H1 (cell line): ENCODE results near the gene SDR39U1. TPM values are rescaled to one million over a fixed set of nuclear protein-coding genes. Genes with fewer than 3 reads are reported as not detected.

Experiments
- CTCF ChIA-PET: fragments of 300-600 bp; sonication (Branson Sonifier 250); formaldehyde crosslinking; loops from one replicate; lab custom pipeline; 2021; ENCODE audit not compliant: partially characterized antibody; lab: Charles Lee
- POLR2A ChIA-PET: fragments of 300-600 bp; sonication (Branson Sonifier 250); formaldehyde crosslinking; loops from one replicate; lab custom pipeline; 2021; ENCODE audit warnings: inconsistent platforms; ENCODE audit not compliant: partially characterized antibody; lab: Charles Lee
- DNase-seq, 2 experiments: peaks; one replicate each; pipeline versions ENCODE4 v3.0.0 to v3.0.0-alpha.2; 2010 to 2022; ENCODE audit warnings: low spot score in 2 of 2, low read depth in 1 of 2, mixed read lengths in 1 of 2
- FAIRE-seq: peaks from 2 replicates; lab custom pipeline; 2011; peaks lifted over from hg19 to GRCh38; lab: Jason Lieb, UNC
- H2AFZ ChIP-seq: 2 replicates; pipeline ENCODE4 v1.8.1; 2012; ENCODE audit warnings: low read length, inconsistent platforms
- H2AK5ac ChIP-seq: 2 replicates; pipeline ENCODE4 v1.6.1; 2013; ENCODE audit warnings: low read depth, low read length
- H2BK120ac ChIP-seq: replicated peaks from 2 replicates; pipeline ENCODE3; 2013; ENCODE audit warnings: low read depth, low read length, inconsistent platforms
- H2BK12ac ChIP-seq: 2 replicates; pipeline ENCODE4 v1.6.1; 2013; ENCODE audit warnings: low read depth, low read length
- H2BK15ac ChIP-seq: 2 replicates; pipeline ENCODE4 v1.6.1; 2013; ENCODE audit warnings: low read length
- H2BK20ac ChIP-seq: 2 replicates; pipeline ENCODE4 v1.6.1; 2013; ENCODE audit warnings: low read length
- H2BK5ac ChIP-seq: 2 replicates; pipeline ENCODE4 v1.6.1; 2013; ENCODE audit warnings: low read depth, low read length
- H3K14ac ChIP-seq: 2 replicates; pipeline ENCODE4 v1.6.1; 2013; ENCODE audit warnings: inconsistent platforms; ENCODE audit not compliant: insufficient read length
- H3K18ac ChIP-seq: 2 replicates; pipeline ENCODE4 v1.6.1; 2013; ENCODE audit warnings: low read length; ENCODE audit errors: extremely low read depth
- H3K23ac ChIP-seq: 2 replicates; pipeline ENCODE4 v1.6.1; 2013; ENCODE audit warnings: inconsistent platforms; ENCODE audit not compliant: insufficient read length
- H3K23me2 ChIP-seq: 2 replicates; pipeline ENCODE4 v1.6.1; 2013; ENCODE audit warnings: low read depth, low read length
- H3K27ac ChIP-seq: 2 replicates; pipeline ENCODE4 v1.6.1; 2011; ENCODE audit warnings: low read depth, low read length, inconsistent platforms
- H3K27me3 ChIP-seq, 4 experiments: replicated peaks in 1 of 4; 1 replicate in 1 of 4; 2 replicates in 3 of 4; pipeline versions ENCODE4 v1.6.1 to v1.8.1; 2011 to 2013; ENCODE audit warnings: low read length in 3 of 4, mild to moderate bottlenecking in 3 of 4, inconsistent platforms in 2 of 4, mixed read lengths in 2 of 4, moderate library complexity in 1 of 4; ENCODE audit not compliant: control insufficient read depth in 3 of 4, insufficient read depth in 3 of 4; ENCODE audit errors: extremely low read depth in 1 of 4
- H3K36me3 ChIP-seq, 4 experiments: 2 replicates each; pipeline versions ENCODE4 v1.6.1 to v1.8.1; 2011 to 2013; ENCODE audit warnings: mild to moderate bottlenecking in 4 of 4, low read length in 3 of 4, moderate library complexity in 2 of 4, control low read depth in 1 of 4, inconsistent platforms in 1 of 4; ENCODE audit not compliant: insufficient read depth in 4 of 4, control insufficient read depth in 2 of 4
- H3K4ac ChIP-seq: replicated peaks from 2 replicates; pipeline ENCODE3; 2013; ENCODE audit warnings: low read length, low read depth, mixed read lengths, inconsistent platforms; ENCODE audit not compliant: insufficient read length
- H3K4me1 ChIP-seq, 4 experiments: replicated peaks in 1 of 4; 1 replicate in 1 of 4; 2 replicates in 3 of 4; pipeline versions ENCODE4 v1.6.1 to v1.8.1; 2011 to 2013; ENCODE audit warnings: low read length in 3 of 4, inconsistent platforms in 2 of 4, mixed read lengths in 1 of 4; ENCODE audit not compliant: insufficient read depth in 4 of 4, control insufficient read depth in 3 of 4
- H3K4me2 ChIP-seq, 2 experiments: 2 replicates each; pipeline versions ENCODE4 v1.6.1 to v1.8.1; 2011 to 2013; ENCODE audit warnings: low read depth in 2 of 2, low read length in 2 of 2, control low read depth in 1 of 2, inconsistent platforms in 1 of 2, mild to moderate bottlenecking in 1 of 2; ENCODE audit not compliant: insufficient read depth in 1 of 2
- H3K4me3 ChIP-seq, 4 experiments: fragments of 200-600, 300-600 bp in 1 of 4; sonication (generic), shearing (Covaris generic), sonication (Bioruptor Twin) in 1 of 4; 2 replicates each; pipeline versions ENCODE4 v1.5.1 to v1.8.1; 2011 to 2016; ENCODE audit warnings: low read length in 4 of 4, low read depth in 3 of 4, control low read depth in 2 of 4, inconsistent platforms in 2 of 4, mild to moderate bottlenecking in 2 of 4, mixed read lengths in 1 of 4, moderate library complexity in 1 of 4; ENCODE audit not compliant: insufficient read depth in 2 of 4; ENCODE audit errors: extremely low read depth in 1 of 4
- H3K56ac ChIP-seq: replicated peaks from 2 replicates; pipeline ENCODE3; 2013; ENCODE audit warnings: low read depth, mild to moderate bottlenecking, mixed read lengths, low read length, inconsistent platforms; ENCODE audit not compliant: insufficient read length
- H3K79me1 ChIP-seq: 2 replicates; pipeline ENCODE4 v1.6.1; 2013; ENCODE audit warnings: low read depth, low read length, control low read depth
- H3K79me2 ChIP-seq, 2 experiments: 2 replicates each; pipeline versions ENCODE4 v1.6.1 to v1.8.1; 2012 to 2013; ENCODE audit warnings: low read length in 2 of 2, mild to moderate bottlenecking in 2 of 2, inconsistent platforms in 1 of 2; ENCODE audit not compliant: insufficient read depth in 2 of 2, control insufficient read depth in 1 of 2
- H3K9ac ChIP-seq, 4 experiments: replicated peaks in 1 of 4; 1 replicate in 1 of 4; 2 replicates in 3 of 4; pipeline versions ENCODE4 v1.6.1 to v1.8.1; 2011 to 2013; ENCODE audit warnings: low read depth in 3 of 4, low read length in 3 of 4, control low read depth in 2 of 4, mild to moderate bottlenecking in 2 of 4, moderate library complexity in 2 of 4, inconsistent platforms in 1 of 4; ENCODE audit errors: extremely low read depth in 1 of 4
- H3K9me3 ChIP-seq, 2 experiments: 2 replicates each; pipeline versions ENCODE4 v1.6.1 to v1.8.1; 2012 to 2013; ENCODE audit warnings: mild to moderate bottlenecking in 2 of 2, moderate library complexity in 2 of 2, control low read depth in 1 of 2, inconsistent platforms in 1 of 2, low read depth in 1 of 2, low read length in 1 of 2, mixed read lengths in 1 of 2; ENCODE audit not compliant: insufficient read depth in 2 of 2
- H4K20me1 ChIP-seq, 2 experiments: replicated peaks in 1 of 2; 2 replicates each; pipeline versions ENCODE3 to v1.8.1; 2011 to 2013; ENCODE audit warnings: inconsistent platforms in 2 of 2, low read length in 2 of 2, mild to moderate bottlenecking in 1 of 2; ENCODE audit not compliant: insufficient read depth in 2 of 2, control insufficient read depth in 1 of 2
- H4K5ac ChIP-seq: 2 replicates; pipeline ENCODE4 v1.6.1; 2013; ENCODE audit warnings: low read length, low read depth, mixed read lengths, inconsistent platforms; ENCODE audit not compliant: insufficient read length
- H4K8ac ChIP-seq: 2 replicates; pipeline ENCODE4 v1.8.0; 2013; ENCODE audit warnings: mild to moderate bottlenecking, moderate library complexity, low read length, inconsistent platforms; ENCODE audit not compliant: insufficient read depth; ENCODE audit errors: extremely low read depth
- H4K91ac ChIP-seq: replicated peaks from 2 replicates; pipeline ENCODE3; 2013; ENCODE audit warnings: low read length, mixed read lengths, inconsistent platforms; ENCODE audit not compliant: insufficient read length
- ATF3 ChIP-seq: IDR thresholded peaks from 2 replicates; pipeline ENCODE4 v1.6.1; 2011; ENCODE audit warnings: low read depth, mild to moderate bottlenecking, low read length; ENCODE audit not compliant: insufficient read depth
- BCL11A ChIP-seq, 2 experiments: IDR thresholded peaks; one replicate each; pipeline ENCODE4 v1.6.1; 2011; ENCODE audit warnings: low read depth in 2 of 2, low read length in 2 of 2, mild to moderate bottlenecking in 2 of 2
- CBX5 ChIP-seq: fragments of 300-800, 300-1000 bp; sonication (generic); IDR thresholded peaks from 2 replicates; pipeline ENCODE4 v1.7.1; 2016; ENCODE audit warnings: antibody characterized with exemption, low read length, low read depth
- CBX8 ChIP-seq: fragments of 300-800, 300-1000 bp; sonication (generic); IDR thresholded peaks from 2 replicates; pipeline ENCODE4 v1.7.1; 2016; ENCODE audit warnings: low read depth, low read length, borderline replicate concordance
- CHD2 ChIP-seq: IDR thresholded peaks from 2 replicates; pipeline ENCODE4 v1.6.1; 2012; ENCODE audit warnings: low read length, improper control_type of control experiment
- E2F6 ChIP-seq: IDR thresholded peaks from 2 replicates; pipeline ENCODE4 v1.6.1; 2012; ENCODE audit warnings: inconsistent platforms
- GABPA ChIP-seq: IDR thresholded peaks from 2 replicates; pipeline ENCODE4 v1.6.1; 2011; ENCODE audit warnings: mild to moderate bottlenecking, low read length, moderate library complexity, borderline replicate concordance; ENCODE audit not compliant: insufficient read depth
- JUND ChIP-seq: IDR thresholded peaks from 2 replicates; pipeline ENCODE4 v1.6.1; 2011; ENCODE audit warnings: mild to moderate bottlenecking, improper control_type of control experiment, low read length
- KDM4A ChIP-seq: IDR thresholded peaks from one replicate; pipeline ENCODE4 v1.7.1; 2012; ENCODE audit warnings: low read depth, mild to moderate bottlenecking, moderate library complexity, low read length, inconsistent platforms; ENCODE audit not compliant: severe bottlenecking
- POU5F1 ChIP-seq: IDR thresholded peaks from 2 replicates; pipeline ENCODE4 v1.6.1; 2011; ENCODE audit warnings: low read depth, mild to moderate bottlenecking, low read length, moderate library complexity
- RNF2 ChIP-seq: fragments of 200-900, 300-1000 bp; sonication (generic); IDR thresholded peaks from 2 replicates; pipeline ENCODE4 v1.7.1; 2016; ENCODE audit warnings: borderline replicate concordance, low read depth, mild to moderate bottlenecking, antibody characterized with exemption, low read length; ENCODE audit not compliant: poor library complexity, severe bottlenecking; ENCODE audit errors: missing control alignments
- RXRA ChIP-seq: IDR thresholded peaks from 2 replicates; pipeline ENCODE4 v1.6.1; 2011; ENCODE audit warnings: low read depth, mild to moderate bottlenecking, low read length, moderate library complexity; ENCODE audit not compliant: insufficient read depth
- WGBS, 2 experiments: shearing (Covaris generic) in 1 of 2; methylation state at CpG; one replicate each; pipeline versions ENCODE4 v1.1.6 to v1.1.7; 2013 to 2015; ENCODE audit warnings: low lambda C conversion rate in 2 of 2, mixed read lengths in 2 of 2, inconsistent platforms in 1 of 2, low coverage in 1 of 2, missing lambda C conversion rate in 1 of 2; ENCODE audit not compliant: insufficient replicate concordance in 2 of 2, insufficient coverage in 1 of 2, insufficient read length in 1 of 2; ENCODE audit errors: extremely low coverage in 1 of 2, missing lambda C conversion rate in 1 of 2; 5-methylcytosine and 5-hydroxymethylcytosine counted together
- polyA plus RNA-seq, 7 experiments: library from polyadenylated mRNA; depleted of rRNA in 3 of 7; stranded (reverse) in 5 of 7; unstranded in 2 of 7; fragments of >200 nt in 5 of 7; fragments of 200-250 nt in 2 of 7; gene quantifications; 1 replicate in 5 of 7; 2 replicates in 1 of 7; 4 replicates in 1 of 7; pipeline versions ENCODE4 v1.2.1 to v1.2.3, GENCODE V29; 2011 to 2013; ENCODE audit warnings: missing spikeins in 2 of 7, mixed read lengths in 2 of 7
- total RNA-seq: library from RNA; stranded (reverse); fragmentation: NEBNext Ultra II Directional; extraction: Animal tissue kit (Norgen Biotek cat#: 25700); gene quantifications from 2 replicates; pipeline ENCODE4 v1.2.1, GENCODE V29; 2021

The SDR39U1 gene
- total and polyA plus RNA-seq, 2 of the 8 experiments (the other 6 are each of a cell fraction or from before 2014, with no cell fraction given): 46.7 to 98.8 TPM

GRCh38 chr14:24434036-24434435 lies 8.5 kb downstream of the SDR39U1 start:
- Histone ChIP-seq H4K20me1 (peaks cover 1 to 9% of the 10 kb centered on the region in 2 experiments), H4K8ac (no peak overlapping the region), H3K79me2 (no peaks in the 10 kb centered on the region), H3K18ac (no peak overlapping the region), H2BK15ac (no peak overlapping the region), H3K23ac (no peak overlapping the region), H2BK12ac (no peak overlapping the region), H2AFZ (no peak overlapping the region), H3K79me1 (no peaks in the 10 kb centered on the region; the same call in 1 of the 2 replicates), H3K27me3 (peaks cover 0 to 3% (median 0%) of the 10 kb centered on the region in 4 experiments; a peak in 2 of 7 replicates), H3K4me1 (peaks cover 6 to 20% (median 13%) of the 10 kb centered on the region in 4 experiments), H3K27ac (no peak overlapping the region), H3K4me3 (no peak overlapping the region), H4K5ac (no peak overlapping the region), H2AK5ac (no peak overlapping the region), H3K14ac (no peak overlapping the region), H3K36me3 (peaks cover 0 to 13% (median 2%) of the 10 kb centered on the region in 4 experiments; a peak in 5 of 8 replicates), H2BK20ac (no peak overlapping the region), H2BK120ac (no peak overlapping the region), H3K9me3 (no peaks in the 10 kb centered on the region), H2BK5ac (no peak overlapping the region), H4K91ac (no peak overlapping the region), H3K4me2 (no peak overlapping the region), H3K9ac (no peak overlapping the region), H3K56ac (no peak overlapping the region), H3K23me2 (peaks cover 5% of the 10 kb centered on the region; the same call in 1 of the 2 replicates), H3K4ac (no peak overlapping the region)
- CTCF ChIA-PET: interaction anchor here (0.6 to 21.3 kb wide), 7 partner anchors 23 to 127 kb away, joined by 3 to 664 read pairs (median 29); partner anchors contain the start of genes ADCY4, CIDEB and RIPK3
- DNase-seq: no peak
- no peak for FAIRE-seq
- WGBS, 2 experiments: 90% methylated on average over 7 of the region's 7 CpGs; no CpG with 5 or more reads in 1 of the 2 experiments
- POLR2A ChIA-PET: no interaction called here
- no peak for TF ChIP-seq CHD2
- TF ChIP-seq BCL11A (IDR thresholded peaks at IDR 0.05; ENCODE audit: low read depth in 2 of 2, low read length in 2 of 2): no peak
- no peak for TF ChIP-seq KDM4A
- no peak for TF ChIP-seq POU5F1
- TF ChIP-seq RNF2: no peak
- TF ChIP-seq ATF3: no peak
- no peak for TF ChIP-seq GABPA
- no peak for TF ChIP-seq E2F6
- no peak for TF ChIP-seq JUND
- TF ChIP-seq RXRA: no peak
- TF ChIP-seq CBX5: no peak
- TF ChIP-seq CBX8: no peak
